ENCODE results near the gene PCYT1A.

PCYT1A gene

DNA sequence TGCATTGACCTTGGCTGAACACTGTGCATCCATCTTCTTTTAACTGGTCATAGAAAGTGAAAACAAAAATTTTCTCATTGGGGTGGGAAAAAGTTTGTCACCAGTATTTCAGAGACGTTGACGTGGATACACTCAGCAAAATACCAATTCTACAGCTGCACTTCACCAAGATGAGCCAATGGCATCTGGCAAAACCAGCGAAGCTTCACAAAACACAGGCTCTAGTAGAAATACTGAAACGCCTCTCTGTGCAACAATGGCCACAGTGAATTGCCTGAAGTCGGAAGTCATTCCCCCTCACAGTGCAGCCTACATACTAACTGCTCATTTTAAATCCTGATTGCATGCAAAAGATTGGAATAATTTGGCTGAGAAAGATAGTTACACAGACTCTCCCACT lies 17.0 kb downstream of the PCYT1A start:
- TF ChIP-seq, protein P1, sequence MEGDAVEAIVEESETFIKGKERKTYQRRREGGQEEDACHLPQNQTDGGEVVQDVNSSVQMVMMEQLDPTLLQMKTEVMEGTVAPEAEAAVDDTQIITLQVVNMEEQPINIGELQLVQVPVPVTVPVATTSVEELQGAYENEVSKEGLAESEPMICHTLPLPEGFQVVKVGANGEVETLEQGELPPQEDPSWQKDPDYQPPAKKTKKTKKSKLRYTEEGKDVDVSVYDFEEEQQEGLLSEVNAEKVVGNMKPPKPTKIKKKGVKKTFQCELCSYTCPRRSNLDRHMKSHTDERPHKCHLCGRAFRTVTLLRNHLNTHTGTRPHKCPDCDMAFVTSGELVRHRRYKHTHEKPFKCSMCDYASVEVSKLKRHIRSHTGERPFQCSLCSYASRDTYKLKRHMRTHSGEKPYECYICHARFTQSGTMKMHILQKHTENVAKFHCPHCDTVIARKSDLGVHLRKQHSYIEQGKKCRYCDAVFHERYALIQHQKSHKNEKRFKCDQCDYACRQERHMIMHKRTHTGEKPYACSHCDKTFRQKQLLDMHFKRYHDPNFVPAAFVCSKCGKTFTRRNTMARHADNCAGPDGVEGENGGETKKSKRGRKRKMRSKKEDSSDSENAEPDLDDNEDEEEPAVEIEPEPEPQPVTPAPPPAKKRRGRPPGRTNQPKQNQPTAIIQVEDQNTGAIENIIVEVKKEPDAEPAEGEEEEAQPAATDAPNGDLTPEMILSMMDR (IDR thresholded peaks at IDR 0.05; ENCODE audit: control insufficient read depth, extremely low read depth, insufficient read depth): no peak
- DNase-seq (ENCODE audit: low read depth): no peak
- no peak overlapping the region for H3K4me3 ChIP-seq (ENCODE audit: low read depth, low read length)

DNA sequence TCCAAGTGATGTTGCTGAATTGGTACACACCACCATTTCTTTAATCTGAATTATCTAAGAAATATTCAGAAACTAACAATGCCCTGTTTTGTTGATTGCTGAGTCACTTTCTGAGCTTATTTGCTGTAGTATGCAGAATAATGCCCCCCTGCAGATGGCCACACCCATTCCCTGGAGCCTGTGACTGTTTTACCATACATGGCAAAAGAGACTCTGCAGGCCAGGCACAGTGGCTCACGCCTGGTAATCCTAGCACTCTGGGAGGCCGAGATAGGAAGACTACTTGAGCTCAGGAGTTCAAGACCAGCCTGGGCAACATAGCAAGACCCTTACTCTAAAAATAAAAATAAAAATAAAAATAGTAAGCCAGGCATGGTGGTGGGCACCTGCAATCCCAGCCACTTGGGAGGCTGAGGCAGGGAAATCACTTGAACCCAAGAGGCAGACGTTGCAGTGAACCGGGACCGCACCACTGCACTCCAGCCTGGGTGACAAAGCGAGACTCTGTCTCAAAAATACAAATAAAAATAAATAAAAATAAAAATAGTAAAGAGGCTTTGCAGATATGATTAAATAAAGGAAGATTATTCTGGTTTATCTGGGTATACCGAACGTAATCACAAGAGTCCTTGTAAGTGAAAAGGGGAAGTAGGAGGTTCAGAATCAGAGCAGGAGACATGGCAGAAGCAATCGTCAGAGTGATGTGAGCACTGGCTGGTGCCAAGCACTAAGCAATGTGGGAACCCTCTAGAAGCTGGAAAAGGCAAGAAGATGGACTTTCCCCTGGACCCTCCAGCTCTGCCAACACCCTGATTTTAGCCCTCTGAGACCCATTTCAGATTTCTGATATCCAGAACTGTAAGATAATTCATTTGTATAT lies 19.0 kb downstream of the PCYT1A start:
- H3K4me3 ChIP-seq (ENCODE audit: low read depth, low read length): no peak overlapping the region
- TF ChIP-seq, protein P1 (IDR thresholded peaks at IDR 0.05; ENCODE audit: control insufficient read depth, extremely low read depth, insufficient read depth): no peak
- DNase-seq (ENCODE audit: low read depth): no peak

DNA sequence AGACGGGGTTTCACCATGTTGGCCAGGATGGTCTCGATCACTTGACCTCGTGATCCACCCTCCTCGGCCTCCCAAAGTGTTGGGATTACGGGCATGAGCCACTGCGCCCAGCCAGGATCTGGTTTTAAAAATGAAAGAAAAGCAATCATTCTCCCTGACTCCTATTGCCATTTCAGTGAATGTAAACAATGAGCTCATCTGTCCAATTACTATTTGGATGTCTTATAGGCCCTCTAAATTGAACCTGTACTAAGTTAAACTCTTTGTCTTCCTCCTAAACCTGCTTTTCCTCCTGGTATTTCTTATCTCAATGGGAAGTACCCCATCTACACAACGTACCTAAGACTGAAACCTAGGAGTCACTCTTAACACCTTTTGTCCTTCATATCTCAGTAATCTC lies 23.7 kb downstream of the PCYT1A start:
- no peak for DNase-seq (ENCODE audit: low read depth)
- no peak overlapping the region for H3K4me3 ChIP-seq (ENCODE audit: low read depth, low read length)
- TF ChIP-seq, protein P1 (IDR thresholded peaks at IDR 0.05; ENCODE audit: control insufficient read depth, extremely low read depth, insufficient read depth): no peak

DNA sequence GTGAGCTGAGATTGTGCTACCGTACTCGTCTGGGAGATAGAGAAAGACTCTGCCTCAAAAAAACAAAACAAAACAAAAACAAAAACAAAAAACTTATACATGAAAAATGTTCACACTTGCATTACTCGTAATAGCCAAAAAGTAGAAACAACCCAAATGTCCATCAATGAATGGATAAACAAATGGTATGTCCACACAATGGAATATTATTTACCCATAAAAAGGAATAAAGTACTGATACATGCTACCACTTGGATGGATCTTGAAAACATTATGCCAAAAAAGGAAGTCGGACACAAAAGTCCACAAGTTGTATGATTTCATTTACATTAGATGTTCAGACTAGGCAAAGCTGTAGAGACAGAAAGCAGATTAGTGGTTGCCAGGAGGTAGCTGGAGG lies 26.7 kb downstream of the PCYT1A start:
- H3K4me3 ChIP-seq (ENCODE audit: low read depth, low read length): no peak overlapping the region
- DNase-seq (ENCODE audit: low read depth): no peak
- TF ChIP-seq, protein P1 (IDR thresholded peaks at IDR 0.05; ENCODE audit: control insufficient read depth, extremely low read depth, insufficient read depth): no peak

DNA sequence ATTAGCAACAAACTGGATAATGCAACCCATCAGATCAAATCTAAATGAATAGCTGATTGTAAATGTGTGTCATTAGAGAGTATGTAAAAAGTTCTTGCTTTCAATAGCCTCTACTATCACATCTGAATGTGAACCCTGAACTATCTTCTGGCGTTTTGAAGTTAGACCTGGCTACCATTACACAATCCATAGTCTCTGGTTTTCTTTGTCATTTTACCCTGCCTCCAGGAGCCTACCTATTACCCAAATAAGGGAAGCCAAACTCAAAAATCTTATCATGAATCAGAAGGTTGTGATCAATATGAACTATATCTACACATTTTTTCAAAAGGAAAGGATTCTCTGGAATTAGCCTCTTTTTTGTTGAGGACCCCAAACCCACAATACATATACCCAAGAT lies 31.8 kb downstream of the PCYT1A start:
- TF ChIP-seq, protein P1 (IDR thresholded peaks at IDR 0.05; ENCODE audit: control insufficient read depth, extremely low read depth, insufficient read depth): no peak
- DNase-seq (ENCODE audit: low read depth): no peak
- no peak overlapping the region for H3K4me3 ChIP-seq (ENCODE audit: low read depth, low read length)

DNA sequence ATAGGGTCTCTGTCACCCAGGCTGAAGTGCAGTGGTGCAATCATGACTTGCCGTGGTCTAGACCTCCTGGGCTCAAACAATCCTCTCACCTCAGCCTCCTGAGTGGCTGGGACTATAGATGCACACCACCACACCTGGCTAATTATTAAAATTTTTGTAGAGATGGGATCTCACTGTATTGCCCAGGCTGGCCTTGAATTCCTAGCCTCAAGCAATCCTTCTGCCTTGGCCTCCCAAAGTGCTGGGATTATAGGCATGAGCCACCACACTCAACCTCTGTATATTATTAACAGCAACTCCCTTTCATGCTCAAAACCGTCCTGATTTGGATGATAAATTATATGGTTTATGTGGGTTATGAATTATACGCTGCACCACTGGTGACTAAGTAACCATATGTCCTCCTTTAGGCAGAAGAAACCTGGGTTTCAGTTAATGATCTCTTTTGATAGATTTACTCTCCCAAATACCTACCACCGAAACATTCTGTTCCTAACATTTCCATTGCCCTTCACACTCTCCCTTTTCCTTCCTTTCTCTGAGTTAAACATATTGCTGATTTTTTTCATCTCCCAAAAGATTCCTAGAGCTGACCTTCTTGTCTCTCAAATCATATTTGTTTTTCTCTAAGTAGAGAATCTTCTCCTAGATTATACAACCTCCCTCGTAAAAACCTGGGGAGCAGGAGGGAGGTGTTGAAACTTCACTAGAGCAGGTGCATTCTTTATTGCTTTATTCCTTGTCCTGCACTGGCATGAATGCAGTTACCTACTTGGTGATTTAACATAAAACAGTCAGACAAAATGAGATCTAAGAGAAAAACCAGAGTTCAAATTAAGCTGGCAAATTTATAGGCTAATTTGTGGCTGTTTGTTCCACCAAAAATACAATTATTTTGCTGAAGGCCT lies 32.9 kb downstream of the PCYT1A start:
- no peak overlapping the region for H3K4me3 ChIP-seq (ENCODE audit: low read depth, low read length)
- TF ChIP-seq, protein P1 (IDR thresholded peaks at IDR 0.05; ENCODE audit: control insufficient read depth, extremely low read depth, insufficient read depth): no peak
- peak; percentile 10 for DNase-seq (ENCODE audit: low read depth)
